T-helper 2 cell (primary cell): ENCODE measurements around the gene PRPF19.

Experiments
- DNase-seq, 5 experiments: peaks; one replicate each; pipeline versions ENCODE4 v3.0.0 to v3.0.0-alpha.2; 2012 to 2022
- total RNA-seq, 2 donors: gene quantifications; one replicate each; lab custom pipeline; 2026; lab: John Stamatoyannopoulos, UW

The PRPF19 gene
- 55.5 to 61.6 reads per million in 2 donors for total RNA-seq

DNA sequence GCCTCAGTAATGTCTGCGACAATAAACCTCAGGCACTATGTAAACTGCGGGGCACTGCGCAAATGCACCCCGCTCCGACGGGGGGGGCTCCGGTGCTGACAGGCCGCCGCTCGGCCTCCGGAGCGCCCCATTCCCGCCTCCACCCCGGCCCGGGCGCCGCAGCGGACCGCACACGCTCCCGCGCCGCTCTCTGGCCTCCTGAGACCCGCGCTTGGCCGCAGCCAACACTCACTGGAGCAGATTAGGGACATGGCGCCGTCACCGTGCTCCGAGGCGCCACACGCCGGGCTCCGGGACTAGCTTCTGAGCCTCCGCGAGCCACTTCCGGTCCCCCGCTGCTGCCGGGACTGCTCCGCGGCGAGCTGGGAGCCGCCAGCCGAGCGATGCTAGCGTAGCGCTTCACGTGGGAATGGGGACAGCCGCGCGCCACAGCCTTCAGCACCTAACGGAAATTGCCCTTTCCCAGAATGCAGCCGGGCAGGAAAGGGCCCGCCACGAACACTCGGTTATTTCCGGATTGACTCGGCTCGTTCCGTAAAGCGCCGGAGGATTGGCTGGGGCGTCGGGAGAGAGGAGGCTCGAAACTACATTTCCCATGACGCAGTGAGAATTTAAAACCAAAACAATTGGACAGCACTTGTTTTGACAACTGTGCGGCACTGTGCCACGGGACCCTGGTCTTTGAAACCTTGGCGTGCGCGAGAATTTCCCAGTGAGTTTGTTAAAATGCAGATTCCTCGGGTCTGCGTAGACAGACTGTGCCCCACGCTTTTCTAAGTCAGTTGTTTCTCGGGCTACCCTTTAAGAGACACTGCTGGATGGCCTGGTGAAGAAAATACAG lies at the start of gene PRPF19:
Gene PRPF19, minus strand, starts transcription at position 454 of the 841 bp plus-strand sequence. Its CDS starts 203 bp downstream, at position 251.
- DNase-seq: peak; percentile 90 to 99 (median 98)

DNA sequence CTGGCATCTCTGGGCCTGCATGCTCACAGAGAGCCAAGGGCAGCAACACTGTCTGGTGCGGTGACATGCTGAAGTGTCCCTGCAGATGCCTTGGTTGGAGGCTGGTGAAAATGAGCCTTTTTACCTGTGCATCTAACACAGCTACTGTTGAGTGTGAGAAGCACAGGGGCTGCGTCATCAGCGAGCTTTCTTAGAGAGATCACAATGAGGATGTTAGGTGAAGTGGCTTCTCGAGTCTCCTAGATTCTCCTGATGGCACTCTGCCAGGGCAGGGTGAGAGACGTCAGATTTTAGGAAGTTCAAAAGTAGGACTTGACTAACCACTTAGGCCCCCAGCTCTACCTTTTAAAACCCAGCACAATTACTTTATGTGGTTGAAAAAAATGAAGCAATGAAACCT lies 49.2 kb upstream of the PRPF19 start:
- no peak for DNase-seq

GRCh38 chr11:60954421-60954820 lies 48.0 kb upstream of the PRPF19 start:
- no peak for DNase-seq

DNA sequence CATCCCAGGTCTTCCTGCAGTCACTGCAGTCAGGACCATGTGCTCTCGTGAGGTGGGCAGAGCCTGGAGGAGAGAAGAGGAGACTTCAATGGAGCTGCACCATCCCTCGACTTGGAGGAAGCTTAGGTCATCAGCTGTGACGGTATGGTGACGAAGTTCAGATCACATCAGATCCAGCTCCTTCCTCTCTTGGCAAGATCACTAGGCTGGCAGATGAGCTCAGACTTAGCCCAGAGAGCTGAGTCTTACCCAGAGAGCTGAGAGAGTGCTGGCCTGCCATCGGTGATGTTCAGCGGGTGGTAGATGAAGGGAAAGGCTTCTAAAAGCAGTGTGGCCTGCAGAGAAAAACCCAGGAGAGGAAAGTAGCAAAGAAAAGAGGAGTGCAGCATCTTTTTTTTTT lies 47.4 kb upstream of the PRPF19 start:
- no peak for DNase-seq

- DNase-seq: no peak
Measured at GRCh38 chr11:60952742-60953170, 46.4 kb upstream of the PRPF19 start.

- no peak for DNase-seq
Measured at GRCh38 chr11:60951904-60952741, 45.7 kb upstream of the PRPF19 start, which contains the start of gene SLC15A3. Gene SLC15A3 (minus strand): TSS chr11:60952176. CDS start chr11:60951551, 625 bp downstream.

DNA sequence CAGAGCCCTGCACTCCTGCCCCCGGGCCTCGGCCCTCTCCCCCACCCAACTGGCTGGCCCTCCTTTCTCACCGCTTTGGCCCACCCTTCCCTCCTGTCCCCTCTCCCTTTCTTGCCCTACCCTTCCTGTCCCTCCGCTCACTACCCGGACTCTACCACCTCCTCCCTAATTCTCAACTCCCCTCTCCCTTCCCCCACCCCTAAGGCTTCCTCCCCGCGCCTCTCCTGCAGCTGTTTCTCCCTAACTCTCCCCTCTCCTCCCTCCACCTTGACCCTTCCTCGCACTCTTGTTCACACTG lies 45.2 kb upstream of the PRPF19 start:
- no peak for DNase-seq

DNA sequence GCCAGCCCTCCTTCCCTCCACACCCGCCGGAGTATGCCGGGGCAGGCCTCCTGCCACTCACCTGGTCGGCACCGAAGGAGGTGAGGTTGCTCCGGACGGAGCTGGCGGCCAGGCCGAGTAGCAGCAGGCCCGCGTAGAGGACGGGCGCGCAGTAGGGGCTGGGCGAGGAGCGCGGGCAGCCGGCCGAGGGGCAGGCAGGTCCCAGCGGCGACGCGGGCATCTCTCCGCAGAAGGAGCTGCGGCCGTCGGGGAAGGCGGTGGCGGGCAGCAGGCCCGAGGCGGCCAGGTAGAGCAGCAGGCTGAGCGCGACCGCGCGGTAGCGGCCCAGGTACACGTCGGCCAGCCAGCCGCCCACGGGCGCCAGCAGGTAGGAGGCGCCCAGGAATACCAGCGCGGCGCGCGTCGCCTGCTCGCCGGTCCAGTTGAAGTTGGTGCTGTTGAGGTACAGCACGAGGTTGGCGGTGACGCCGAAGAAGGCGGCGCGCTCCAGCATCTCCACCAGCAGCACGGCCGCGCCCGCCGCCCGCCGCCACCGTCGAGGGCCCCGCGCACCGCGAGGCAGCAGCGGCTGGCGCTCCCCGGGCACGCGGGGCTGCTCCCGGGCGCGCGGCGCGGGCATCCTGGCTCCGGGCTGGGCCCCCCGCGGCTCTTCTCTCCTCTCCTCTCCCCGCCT lies 44.7 kb upstream of the PRPF19 start:
- DNase-seq: no peak

DNA sequence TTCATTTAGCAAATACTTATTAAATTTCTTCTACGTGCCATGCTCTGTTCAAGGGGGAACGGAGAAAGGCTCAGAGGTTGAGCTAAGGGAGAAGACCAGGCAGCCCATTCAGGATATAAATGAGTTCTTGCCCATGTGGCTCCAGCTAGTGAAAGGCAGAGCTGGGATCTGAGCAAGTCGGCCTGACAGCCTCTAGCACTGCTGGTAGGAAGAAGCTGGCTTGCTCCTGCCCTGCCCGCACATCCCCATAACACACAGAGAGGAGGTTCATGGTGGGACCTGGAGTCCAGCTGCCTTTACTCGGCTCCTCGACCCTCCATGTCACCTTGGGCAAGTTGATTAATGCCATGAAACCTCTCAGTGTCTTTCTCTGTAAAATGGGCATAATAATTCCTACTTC lies 43.6 kb upstream of the PRPF19 start:
- no peak for DNase-seq

DNA sequence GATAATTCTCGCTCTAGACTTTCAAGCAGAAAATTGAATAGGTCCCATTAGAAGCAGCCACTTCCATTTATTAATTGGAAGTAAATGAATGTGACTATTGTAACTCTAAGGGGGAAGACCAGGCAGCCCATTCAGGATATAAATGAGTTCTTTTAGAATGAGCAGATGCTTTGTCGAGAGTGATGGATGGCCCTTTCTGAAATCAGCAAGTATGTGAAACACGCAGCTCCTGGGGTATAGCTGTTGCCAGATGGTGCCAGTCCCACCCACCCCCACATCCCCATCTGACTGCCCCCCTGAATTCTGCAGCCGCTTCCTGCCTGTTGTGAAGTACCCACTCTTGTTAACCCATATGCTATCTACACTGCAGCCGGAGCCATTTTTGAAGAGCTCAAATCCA lies 41.9 kb upstream of the PRPF19 start:
- no peak for DNase-seq

- no peak for DNase-seq
Measured at GRCh38 chr11:60947700-60948099, 41.3 kb upstream of the PRPF19 start.

DNA sequence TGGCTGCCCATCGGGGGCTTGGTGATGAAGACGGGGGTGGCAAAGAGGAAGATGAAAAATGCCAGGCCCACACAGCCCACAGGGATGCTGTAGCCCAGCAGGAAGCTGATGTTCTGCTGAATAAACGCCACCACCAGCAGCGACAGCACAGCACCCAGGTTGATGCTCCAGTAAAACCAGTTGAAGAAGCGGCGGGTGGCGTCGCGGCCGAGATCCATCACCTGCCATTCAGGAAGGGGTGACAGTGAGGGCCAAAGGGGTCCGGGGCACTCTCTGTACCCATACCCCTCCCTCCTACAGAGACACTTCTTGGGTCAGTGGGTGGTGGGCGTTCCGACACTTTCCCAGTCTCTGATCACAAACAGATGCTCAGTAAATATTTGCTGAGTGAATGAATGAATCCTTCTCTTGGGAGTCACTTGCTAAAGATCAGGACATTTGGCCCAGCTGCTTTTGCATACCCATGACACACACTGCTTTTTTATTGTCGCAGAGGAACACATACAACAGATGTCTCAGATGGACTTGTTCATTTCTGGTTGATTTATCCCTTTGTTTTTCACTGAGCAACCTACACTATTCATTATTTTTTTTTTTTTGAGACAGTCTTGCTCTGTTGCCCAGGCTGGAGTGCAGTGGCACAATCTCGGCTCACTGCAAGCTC lies 40.3 kb upstream of the PRPF19 start:
- no peak for DNase-seq

DNA sequence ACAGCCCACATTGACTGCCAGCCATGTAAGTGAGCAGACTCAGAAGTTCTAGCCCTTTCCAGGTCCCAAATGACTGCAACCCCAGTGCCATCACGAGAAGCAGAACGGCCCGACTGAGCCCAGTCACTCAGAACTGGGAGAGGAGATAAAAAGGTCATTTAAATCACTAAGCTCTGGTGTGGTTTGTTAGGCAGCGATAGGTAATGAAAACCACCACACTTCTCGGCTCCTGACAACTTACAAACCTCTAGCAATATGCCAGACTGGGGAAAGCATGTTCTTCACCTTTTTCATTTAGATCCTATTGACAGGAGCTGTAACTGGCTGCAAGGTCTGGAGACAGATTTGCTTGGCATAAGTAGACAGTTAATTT lies 38.9 kb upstream of the PRPF19 start:
- DNase-seq: no peak

DNA sequence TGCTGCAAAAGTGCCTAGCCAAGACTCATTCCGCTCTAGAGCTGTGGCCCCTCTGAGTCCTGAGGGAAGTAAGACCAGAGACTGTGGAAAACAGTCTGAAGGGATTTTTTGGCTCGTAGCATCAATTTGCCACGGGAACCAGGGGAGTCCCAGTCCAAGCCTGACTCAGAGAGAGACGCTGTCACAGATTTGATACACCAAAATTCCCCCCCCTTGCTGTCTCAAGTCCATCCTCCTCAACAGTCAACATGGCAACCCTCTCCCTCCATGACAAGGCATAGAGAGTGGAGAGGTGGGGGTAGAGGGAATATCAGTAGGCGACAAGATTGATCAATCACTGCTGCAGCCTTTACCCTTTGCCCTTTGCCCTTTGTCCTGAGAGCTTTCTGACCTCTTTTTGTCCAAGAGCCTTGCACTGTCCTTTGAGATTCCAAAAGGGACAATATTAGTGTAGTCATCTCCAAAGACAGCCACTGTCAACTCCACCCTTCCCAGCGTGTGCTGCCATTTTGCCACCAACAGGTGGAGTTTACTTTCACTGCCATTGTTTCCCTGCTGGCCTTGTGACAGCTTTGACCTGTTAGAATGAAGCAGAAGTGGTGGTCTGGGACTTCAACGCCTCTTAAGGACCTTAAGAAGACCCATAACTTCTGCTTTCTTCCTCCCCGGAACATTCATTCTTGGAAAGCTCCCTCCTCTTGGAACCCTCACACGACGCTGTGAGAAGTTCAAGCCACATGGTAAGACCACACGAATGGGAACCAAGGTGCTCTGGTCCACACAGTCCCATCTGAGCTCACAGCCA lies 38.3 kb upstream of the PRPF19 start:
- DNase-seq: no peak

DNA sequence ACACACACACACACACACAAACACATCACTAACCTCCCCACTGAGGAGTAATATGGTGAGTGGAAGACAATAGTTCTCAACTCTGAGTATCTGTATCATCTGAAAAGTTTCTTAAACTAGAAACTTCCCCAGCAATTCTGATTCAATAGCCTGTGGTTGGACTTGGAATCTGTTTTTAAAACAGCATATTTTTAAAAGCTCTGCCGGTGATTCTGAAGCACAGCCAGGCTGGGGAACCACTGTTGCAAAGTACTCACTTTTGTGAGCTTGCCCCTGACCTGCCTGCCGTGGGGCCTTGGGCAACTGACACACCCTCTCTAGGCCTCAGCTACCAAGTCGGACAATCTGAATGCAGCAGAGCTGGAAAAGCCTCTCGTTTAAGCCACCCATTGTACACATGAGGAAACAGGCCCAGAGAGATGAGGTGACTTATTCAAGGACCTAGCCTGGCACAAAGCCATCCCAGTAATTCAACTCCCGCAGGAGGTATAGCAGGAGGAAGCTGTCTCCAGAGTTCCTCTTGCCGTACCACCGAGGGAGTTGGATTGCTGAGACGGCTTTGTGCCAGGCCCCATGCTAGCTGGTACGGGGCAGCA lies 36.7 kb upstream of the PRPF19 start:
- no peak for DNase-seq

- no peak for DNase-seq
Measured at GRCh38 chr11:60942219-60942618, 35.8 kb upstream of the PRPF19 start.

GRCh38 chr11:60941371-60942119 lies 35.2 kb upstream of the PRPF19 start:
- no peak for DNase-seq

GRCh38 chr11:60939855-60940254 lies 33.5 kb upstream of the PRPF19 start:
- DNase-seq: no peak

- DNase-seq: no peak
Measured at GRCh38 chr11:60939301-60939700, 32.9 kb upstream of the PRPF19 start.

DNA sequence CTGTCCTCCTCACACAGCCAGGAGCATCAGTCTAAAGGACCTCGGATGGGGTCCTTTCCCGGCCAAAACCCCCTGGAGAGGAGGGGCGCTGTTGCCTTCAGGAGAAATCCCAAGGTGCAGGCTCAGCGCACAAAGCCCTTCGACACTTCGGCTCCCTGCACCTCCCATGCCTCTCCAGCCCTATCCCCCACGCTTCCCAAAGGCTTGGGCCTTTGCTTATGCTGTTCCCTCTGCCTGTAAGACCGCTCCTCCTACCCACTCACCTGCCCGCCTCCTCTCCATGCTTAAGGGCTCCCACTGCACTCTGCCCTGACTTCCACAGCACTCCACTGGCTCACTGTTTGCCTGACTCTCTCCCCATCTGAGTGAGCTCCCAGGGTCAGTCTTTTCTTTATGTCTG lies 32.1 kb upstream of the PRPF19 start:
- DNase-seq: no peak

- DNase-seq: no peak
Measured at GRCh38 chr11:60937811-60938210, 31.4 kb upstream of the PRPF19 start.
